ENCODE measurements around the gene AHCYL1. TPM values are rescaled to one million over a fixed set of nuclear protein-coding genes. Genes with fewer than 3 reads are reported as not detected.

Gene AHCYL1
- total RNA-seq, 3 donors from 2014 or later, result 87.5 to 116 (median 87.8) TPM

GRCh38 chr1:109976762-109977161 is 7.8 kb upstream of the AHCYL1 start:
- intact Hi-C loops (cut with DNase I, micrococcal nuclease), result no loop called here
- Histone ChIP-seq H3K9me3 (no peaks in the 10 kb centered on the region), H3K36me3 (ENCODE audit: low read depth) (no peaks in the 10 kb centered on the region), H3K4me1 (ENCODE audit: low read depth) (peaks cover 14% of the 10 kb centered on the region), H3K4me3 (no peak overlapping the region)
- no peak for ATAC-seq
- DNase-seq, result no peak
- no peak for TF ChIP-seq CTCF (IDR thresholded peaks at IDR 0.05)

GRCh38 chr1:109977225-109977624 is 7.3 kb upstream of the AHCYL1 start:
- intact Hi-C loops (cut with DNase I, micrococcal nuclease), result no loop called here

GRCh38 chr1:109977657-109978378 is 6.7 kb upstream of the AHCYL1 start:
- H3K4me1 ChIP-seq (ENCODE audit: low read depth), result peaks cover 14% of the 10 kb centered on the region
- no peaks in the 10 kb centered on the region for H3K36me3 ChIP-seq (ENCODE audit: low read depth)
- intact Hi-C loops (cut with DNase I, micrococcal nuclease), result no loop called here
- DNase-seq (peak in 1 of 3 donors; percentile 55), ATAC-seq (no peak)
- no peak overlapping the region for H3K4me3 ChIP-seq
- no peak for TF ChIP-seq CTCF (IDR thresholded peaks at IDR 0.05)
- H3K9me3 ChIP-seq, result no peaks in the 10 kb centered on the region

More at GRCh38 chr1:109977225-109977624, 7.3 kb upstream of the AHCYL1 start:
- Histone ChIP-seq H3K4me1 (ENCODE audit: low read depth) (peaks cover 14% of the 10 kb centered on the region), H3K9me3 (no peaks in the 10 kb centered on the region), H3K36me3 (ENCODE audit: low read depth) (no peaks in the 10 kb centered on the region), H3K4me3 (no peak overlapping the region)
- no peak for ATAC-seq
- TF ChIP-seq CTCF (IDR thresholded peaks at IDR 0.05), result no peak
- no peak for DNase-seq

- no peak for TF ChIP-seq CTCF (IDR thresholded peaks at IDR 0.05)
- intact Hi-C loops (cut with DNase I, micrococcal nuclease), result no loop called here
- ATAC-seq, result peak; percentile 4
These were observed 5.6 kb upstream of the AHCYL1 start for GRCh38 chr1:109978761-109979488.

GRCh38 chr1:109979489-109980091 is 5.0 kb upstream of the AHCYL1 start:
- Histone ChIP-seq H3K4me1 (ENCODE audit: low read depth) (peaks cover 14% of the 10 kb centered on the region), H3K9me3 (no peaks in the 10 kb centered on the region), H3K36me3 (ENCODE audit: low read depth) (no peaks in the 10 kb centered on the region), H3K4me3 (no peak overlapping the region)
- DNase-seq, result peak in 1 of 3 donors; percentile 22
- ATAC-seq, result no peak
- intact Hi-C loops (cut with DNase I, micrococcal nuclease), result loop anchor here (5.0 to 10.0 kb wide), 3 partner anchors 202 to 435 kb away; partner anchors contain the start of gene GNAI3 (in 1 of the 2)
- no peak for TF ChIP-seq CTCF (IDR thresholded peaks at IDR 0.05)

More at GRCh38 chr1:109978761-109979488, 5.6 kb upstream of the AHCYL1 start:
- H3K4me3 ChIP-seq, result no peak overlapping the region
- DNase-seq, result peak in 1 of 3 donors; percentile 26
- no peaks in the 10 kb centered on the region for H3K9me3 ChIP-seq
- peaks cover 14% of the 10 kb centered on the region for H3K4me1 ChIP-seq (ENCODE audit: low read depth)
- no peaks in the 10 kb centered on the region for H3K36me3 ChIP-seq (ENCODE audit: low read depth)

Measured in mucosa of descending colon (tissue), 3 donors.